LNCAP (cell line): ENCODE results near the gene KCNK7.

Experiments used
- CTCF ChIP-seq: fragments of 450-650 bp; IDR thresholded peaks from 2 replicates; pipeline ENCODE4 v1.5.1; 2017; ENCODE audit warnings: mild to moderate bottlenecking

Gene KCNK7

GRCh38 chr11:65580031-65580692 lies 15.4 kb downstream of the KCNK7 start:
- no peak for TF ChIP-seq CTCF

GRCh38 chr11:65579291-65579690 lies 16.3 kb downstream of the KCNK7 start:
- no peak for TF ChIP-seq CTCF

GRCh38 chr11:65578667-65579066 lies 16.9 kb downstream of the KCNK7 start:
- TF ChIP-seq CTCF = no peak

- no peak for TF ChIP-seq CTCF
These were observed 17.5 kb downstream of the KCNK7 start for GRCh38 chr11:65578134-65578533.

- TF ChIP-seq CTCF = no peak
These were observed 17.9 kb downstream of the KCNK7 start for GRCh38 chr11:65577756-65578109.

- TF ChIP-seq CTCF = no peak
These were observed 18.5 kb downstream of the KCNK7 start for GRCh38 chr11:65576867-65577755.

- no peak for TF ChIP-seq CTCF
These were observed 19.3 kb downstream of the KCNK7 start for GRCh38 chr11:65576232-65576866.
